ENCODE results near the gene LMAN1L. TPM values are rescaled to one million over a fixed set of nuclear protein-coding genes. Genes with fewer than 3 reads are reported as not detected.

LMAN1L gene
- total RNA-seq, 2 donors from 2014 or later, result 0.53 to 0.72 TPM

GRCh38 chr15:74857082-74857655 is 44.5 kb downstream of the LMAN1L start:
- no peak for ATAC-seq (replicated peaks in 1 of 2)
- Mint-ChIP-seq H3K4me1 (ENCODE audit: low read depth) (peaks cover 40% of the 10 kb centered on the region), H3K27ac (peak overlapping the region; percentile 24), H3K27me3 (ENCODE audit: low read depth) (no peaks in the 10 kb centered on the region), H3K4me3 (no peak overlapping the region), H3K36me3 (ENCODE audit: insufficient read depth in 2 of 2) (peaks cover 0 to 8% of the 10 kb centered on the region in 2 donors), H3K9me3 (no peaks in the 10 kb centered on the region)
- DNase-seq, result no peak

- H3K27ac Mint-ChIP-seq, result peak overlapping the region; percentile 88
- peak; percentile 51 to 89 for ATAC-seq (replicated peaks in 1 of 2)
- peaks cover 40% of the 10 kb centered on the region for H3K4me1 Mint-ChIP-seq (ENCODE audit: low read depth)
- no peaks in the 10 kb centered on the region for H3K27me3 Mint-ChIP-seq (ENCODE audit: low read depth)
- no peaks in the 10 kb centered on the region for H3K9me3 Mint-ChIP-seq
- H3K36me3 Mint-ChIP-seq (ENCODE audit: insufficient read depth in 2 of 2), result peaks cover 0 to 8% of the 10 kb centered on the region in 2 donors
- peak overlapping the region in 1 of 2 donors; percentile 44 for H3K4me3 Mint-ChIP-seq
- no peak for DNase-seq
Observed at GRCh38 chr15:74857671-74858368, 45.2 kb downstream of the LMAN1L start.

GRCh38 chr15:74858369-74858740 is 45.7 kb downstream of the LMAN1L start:
- DNase-seq, result no peak
- H3K9me3 Mint-ChIP-seq, result no peaks in the 10 kb centered on the region
- H3K4me3 Mint-ChIP-seq, result peak overlapping the region in 1 of 2 donors; percentile 44
- H3K27me3 Mint-ChIP-seq (ENCODE audit: low read depth), result no peaks in the 10 kb centered on the region
- H3K4me1 Mint-ChIP-seq (ENCODE audit: low read depth), result peaks cover 41% of the 10 kb centered on the region
- H3K27ac Mint-ChIP-seq, result peak overlapping the region; percentile 88
- peak in 1 of 2 donors; percentile 22 for ATAC-seq (replicated peaks in 1 of 2)
- H3K36me3 Mint-ChIP-seq (ENCODE audit: insufficient read depth in 2 of 2), result peaks cover 0 to 5% of the 10 kb centered on the region in 2 donors

GRCh38 chr15:74863239-74864056 is 50.8 kb downstream of the LMAN1L start:
- Mint-ChIP-seq H3K9me3 (no peaks in the 10 kb centered on the region), H3K4me1 (ENCODE audit: low read depth) (peaks cover 68% of the 10 kb centered on the region), H3K27ac (peak overlapping the region; percentile 58), H3K4me3 (peak overlapping the region in 1 of 2 donors; percentile 0), H3K36me3 (ENCODE audit: insufficient read depth in 2 of 2) (peaks cover 2 to 6% of the 10 kb centered on the region in 2 donors), H3K27me3 (ENCODE audit: low read depth) (no peaks in the 10 kb centered on the region)
- peak; percentile 67 to 77 for ATAC-seq (replicated peaks in 1 of 2)
- no peak for DNase-seq

- Mint-ChIP-seq H3K36me3 (ENCODE audit: insufficient read depth in 2 of 2) (peaks cover 2 to 4% of the 10 kb centered on the region in 2 donors), H3K9me3 (no peaks in the 10 kb centered on the region), H3K27ac (no peak overlapping the region), H3K4me3 (no peak overlapping the region), H3K27me3 (ENCODE audit: low read depth) (no peaks in the 10 kb centered on the region), H3K4me1 (ENCODE audit: low read depth) (peaks cover 68% of the 10 kb centered on the region)
- no peak for ATAC-seq (replicated peaks in 1 of 2)
- no peak for DNase-seq
Observed at GRCh38 chr15:74864296-74864695, 51.7 kb downstream of the LMAN1L start.

GRCh38 chr15:74865316-74865715 is 52.7 kb downstream of the LMAN1L start:
- ATAC-seq (replicated peaks in 1 of 2) (no peak), DNase-seq (no peak)
- Mint-ChIP-seq H3K36me3 (ENCODE audit: insufficient read depth in 2 of 2) (peaks cover 5 to 6% of the 10 kb centered on the region in 2 donors), H3K4me1 (ENCODE audit: low read depth) (peaks cover 68% of the 10 kb centered on the region), H3K27me3 (ENCODE audit: low read depth) (no peaks in the 10 kb centered on the region), H3K9me3 (no peaks in the 10 kb centered on the region), H3K4me3 (no peak overlapping the region), H3K27ac (peak overlapping the region; percentile 72)

- Mint-ChIP-seq H3K27me3 (ENCODE audit: low read depth) (no peaks in the 10 kb centered on the region), H3K4me1 (ENCODE audit: low read depth) (peaks cover 74% of the 10 kb centered on the region), H3K4me3 (peak overlapping the region in 1 of 2 donors; percentile 15), H3K27ac (peak overlapping the region; percentile 4), H3K36me3 (ENCODE audit: insufficient read depth in 2 of 2) (peaks cover 5 to 6% of the 10 kb centered on the region in 2 donors), H3K9me3 (no peaks in the 10 kb centered on the region)
- ATAC-seq (replicated peaks in 1 of 2), result no peak
- no peak for DNase-seq
Observed at GRCh38 chr15:74866090-74866489, 53.5 kb downstream of the LMAN1L start.

- H3K4me1 Mint-ChIP-seq (ENCODE audit: low read depth), result peaks cover 86% of the 10 kb centered on the region
- ATAC-seq (replicated peaks in 1 of 2) (no peak), DNase-seq (no peak)
- H3K4me3 Mint-ChIP-seq, result peak overlapping the region; percentile 66 to 74
- H3K36me3 Mint-ChIP-seq (ENCODE audit: insufficient read depth in 2 of 2), result peaks cover 7 to 8% of the 10 kb centered on the region in 2 donors
- no peaks in the 10 kb centered on the region for H3K9me3 Mint-ChIP-seq
- H3K27me3 Mint-ChIP-seq (ENCODE audit: low read depth), result no peaks in the 10 kb centered on the region
- peak overlapping the region; percentile 68 for H3K27ac Mint-ChIP-seq
Observed at GRCh38 chr15:74867466-74868038, 54.9 kb downstream of the LMAN1L start.

GRCh38 chr15:74868059-74868458 is 55.4 kb downstream of the LMAN1L start:
- ATAC-seq (replicated peaks in 1 of 2) (no peak), DNase-seq (no peak)
- H3K9me3 Mint-ChIP-seq, result no peaks in the 10 kb centered on the region
- H3K27me3 Mint-ChIP-seq (ENCODE audit: low read depth), result no peaks in the 10 kb centered on the region
- H3K36me3 Mint-ChIP-seq (ENCODE audit: insufficient read depth in 2 of 2), result peaks cover 10 to 12% of the 10 kb centered on the region in 2 donors
- H3K4me1 Mint-ChIP-seq (ENCODE audit: low read depth), result peaks cover 90% of the 10 kb centered on the region
- peak overlapping the region; percentile 66 to 74 for H3K4me3 Mint-ChIP-seq
- peak overlapping the region; percentile 68 for H3K27ac Mint-ChIP-seq

GRCh38 chr15:74869372-74869725 is 56.7 kb downstream of the LMAN1L start:
- DNase-seq (no peak), ATAC-seq (replicated peaks in 1 of 2) (peak in 1 of 2 donors; percentile 28)
- H3K27me3 Mint-ChIP-seq (ENCODE audit: low read depth), result no peaks in the 10 kb centered on the region
- peaks cover 10 to 12% of the 10 kb centered on the region in 2 donors for H3K36me3 Mint-ChIP-seq (ENCODE audit: insufficient read depth in 2 of 2)
- H3K4me1 Mint-ChIP-seq (ENCODE audit: low read depth), result peaks cover 89% of the 10 kb centered on the region
- H3K4me3 Mint-ChIP-seq, result peak overlapping the region; percentile 95 to 100
- no peaks in the 10 kb centered on the region for H3K9me3 Mint-ChIP-seq
- peak overlapping the region; percentile 94 for H3K27ac Mint-ChIP-seq

- DNase-seq (peak; percentile 66 to 67), ATAC-seq (replicated peaks in 1 of 2) (peak; percentile 64 to 68)
- H3K36me3 Mint-ChIP-seq (ENCODE audit: insufficient read depth in 2 of 2), result peaks cover 10 to 12% of the 10 kb centered on the region in 2 donors
- peak overlapping the region; percentile 94 for H3K27ac Mint-ChIP-seq
- H3K4me3 Mint-ChIP-seq, result peak overlapping the region; percentile 95 to 100
- peaks cover 86% of the 10 kb centered on the region for H3K4me1 Mint-ChIP-seq (ENCODE audit: low read depth)
- no peaks in the 10 kb centered on the region for H3K9me3 Mint-ChIP-seq
- no peaks in the 10 kb centered on the region for H3K27me3 Mint-ChIP-seq (ENCODE audit: low read depth)
Observed at GRCh38 chr15:74869726-74870407, 57.2 kb downstream of the LMAN1L start.

GRCh38 chr15:74870436-74871215 is 58.0 kb downstream of the LMAN1L start:
- ATAC-seq (replicated peaks in 1 of 2), result no peak
- DNase-seq, result no peak
- peak overlapping the region; percentile 94 for H3K27ac Mint-ChIP-seq
- peaks cover 82% of the 10 kb centered on the region for H3K4me1 Mint-ChIP-seq (ENCODE audit: low read depth)
- H3K9me3 Mint-ChIP-seq, result peaks cover 0 to 2% of the 10 kb centered on the region in 2 donors
- H3K4me3 Mint-ChIP-seq, result peak overlapping the region; percentile 95 to 100
- H3K27me3 Mint-ChIP-seq (ENCODE audit: low read depth), result no peaks in the 10 kb centered on the region
- peaks cover 10 to 12% of the 10 kb centered on the region in 2 donors for H3K36me3 Mint-ChIP-seq (ENCODE audit: insufficient read depth in 2 of 2)
